Endothelial cell of umbilical vein (primary cell): ENCODE measurements around the gene HSPD1.

Source experiments
- CTCF ChIP-seq, 2 donors: IDR thresholded peaks; 1 replicate in 1 of 2; 2 replicates in 1 of 2; pipeline ENCODE4 v1.5.1; 2011; ENCODE audit warnings: low read length in 2 of 2, mild to moderate bottlenecking in 2 of 2, moderate library complexity in 2 of 2, control low read depth in 1 of 2, inconsistent platforms in 1 of 2, low read depth in 1 of 2; ENCODE audit not compliant: insufficient read depth in 1 of 2; ENCODE audit errors: extremely low read depth in 1 of 2
- EZH2 ChIP-seq: IDR thresholded peaks from 2 replicates; pipeline ENCODE4 v1.6.1; 2012; ENCODE audit warnings: borderline replicate concordance, low read depth, mild to moderate bottlenecking, moderate library complexity, low read length, inconsistent platforms; ENCODE audit not compliant: severe bottlenecking
- GATA2 ChIP-seq: IDR thresholded peaks from 2 replicates; pipeline ENCODE4 v1.7.0; 2011; ENCODE audit warnings: low read depth, mild to moderate bottlenecking, moderate library complexity, mixed read lengths, low read length; ENCODE audit not compliant: insufficient read length, insufficient read depth
- JUN ChIP-seq: IDR thresholded peaks from 2 replicates; pipeline ENCODE4 v1.6.1; 2011; ENCODE audit warnings: borderline replicate concordance, low read depth; ENCODE audit not compliant: insufficient read length, insufficient read depth
- MAX ChIP-seq: IDR thresholded peaks from 2 replicates; pipeline ENCODE4 v1.6.1; 2011; ENCODE audit not compliant: insufficient read depth, insufficient read length
- POLR2A ChIP-seq: IDR thresholded peaks from 2 replicates; pipeline ENCODE4 v1.6.1; 2012; ENCODE audit warnings: low read depth, mild to moderate bottlenecking, control low read depth, low read length
- POLR2AphosphoS5 ChIP-seq: IDR thresholded peaks from 2 replicates; pipeline ENCODE4 v1.6.1; 2012; ENCODE audit warnings: low read depth, mild to moderate bottlenecking, control low read depth, low read length, moderate library complexity; ENCODE audit not compliant: insufficient read depth

- no peak for TF ChIP-seq CTCF (IDR thresholded peaks at IDR 0.05; ENCODE audit: extremely low read depth in 1 of 2, insufficient read depth in 1 of 2, low read depth in 1 of 2, low read length in 2 of 2)
- no peak for TF ChIP-seq MAX
- TF ChIP-seq POLR2AphosphoS5, result no peak
- TF ChIP-seq POLR2A, result no peak
- no peak for TF ChIP-seq EZH2
- no peak for TF ChIP-seq JUN
- TF ChIP-seq GATA2, result no peak
Measured at GRCh38 chr2:197455428-197455827, 44.2 kb downstream of the HSPD1 start.
